Endothelial cell of umbilical vein (primary cell): ENCODE data around the gene GOLPH3.

Experiments used
- MAX ChIP-seq: IDR thresholded peaks from 2 replicates; pipeline ENCODE4 v1.6.1; 2011; ENCODE audit not compliant: insufficient read depth, insufficient read length
- POLR2A ChIP-seq: IDR thresholded peaks from 2 replicates; pipeline ENCODE4 v1.6.1; 2012; ENCODE audit warnings: low read depth, mild to moderate bottlenecking, control low read depth, low read length
- TF ChIP-seq, protein P1 (sequence below), 2 donors: IDR thresholded peaks; 1 replicate in 1 of 2; 2 replicates in 1 of 2; pipeline ENCODE4 v1.5.1; 2011; ENCODE audit warnings: low read length in 2 of 2, mild to moderate bottlenecking in 2 of 2, moderate library complexity in 2 of 2, control low read depth in 1 of 2, inconsistent platforms in 1 of 2, low read depth in 1 of 2; ENCODE audit not compliant: insufficient read depth in 1 of 2; ENCODE audit errors: extremely low read depth in 1 of 2

DNA sequence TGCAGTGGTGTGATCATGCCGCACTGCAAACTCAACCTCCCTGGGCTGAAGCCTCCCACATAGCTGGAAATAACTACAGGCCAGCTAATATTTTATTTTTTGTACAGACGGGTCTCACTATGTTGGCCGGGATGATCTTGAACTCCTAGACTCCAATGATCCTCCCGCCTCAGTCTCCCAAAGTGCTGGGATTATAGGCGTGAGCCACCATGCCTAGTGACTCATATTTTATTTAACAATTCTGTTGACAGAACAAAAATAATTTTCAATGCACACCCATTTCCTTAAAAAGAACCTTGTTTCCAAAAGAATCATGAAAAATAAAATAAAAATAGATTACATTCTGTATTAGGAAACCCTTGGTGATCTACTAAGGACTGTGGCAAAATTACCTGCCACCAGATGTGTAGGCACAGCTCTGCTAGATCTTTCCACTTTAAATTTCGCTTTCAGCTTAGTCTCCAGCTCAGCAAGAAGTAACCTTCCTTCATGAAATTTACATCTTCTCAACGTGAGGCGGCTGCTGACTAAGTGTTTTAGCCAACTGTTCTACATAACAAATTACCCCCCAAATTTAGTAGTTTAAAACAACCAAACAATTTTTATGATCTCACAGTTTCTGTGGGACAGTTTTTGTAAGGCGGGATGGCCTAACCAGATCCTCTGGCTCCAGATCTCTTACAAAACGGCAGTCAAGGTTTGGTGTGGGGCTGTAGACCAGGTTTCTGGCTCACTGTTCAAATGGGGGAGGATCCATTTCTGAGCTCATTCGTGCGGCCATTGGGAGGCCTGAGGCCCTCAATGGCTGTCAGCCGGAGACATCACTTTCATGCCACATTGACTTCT is 32.6 kb upstream of the GOLPH3 start:
- TF ChIP-seq POLR2A (no peak), MAX (no peak)
- TF ChIP-seq, protein P1, sequence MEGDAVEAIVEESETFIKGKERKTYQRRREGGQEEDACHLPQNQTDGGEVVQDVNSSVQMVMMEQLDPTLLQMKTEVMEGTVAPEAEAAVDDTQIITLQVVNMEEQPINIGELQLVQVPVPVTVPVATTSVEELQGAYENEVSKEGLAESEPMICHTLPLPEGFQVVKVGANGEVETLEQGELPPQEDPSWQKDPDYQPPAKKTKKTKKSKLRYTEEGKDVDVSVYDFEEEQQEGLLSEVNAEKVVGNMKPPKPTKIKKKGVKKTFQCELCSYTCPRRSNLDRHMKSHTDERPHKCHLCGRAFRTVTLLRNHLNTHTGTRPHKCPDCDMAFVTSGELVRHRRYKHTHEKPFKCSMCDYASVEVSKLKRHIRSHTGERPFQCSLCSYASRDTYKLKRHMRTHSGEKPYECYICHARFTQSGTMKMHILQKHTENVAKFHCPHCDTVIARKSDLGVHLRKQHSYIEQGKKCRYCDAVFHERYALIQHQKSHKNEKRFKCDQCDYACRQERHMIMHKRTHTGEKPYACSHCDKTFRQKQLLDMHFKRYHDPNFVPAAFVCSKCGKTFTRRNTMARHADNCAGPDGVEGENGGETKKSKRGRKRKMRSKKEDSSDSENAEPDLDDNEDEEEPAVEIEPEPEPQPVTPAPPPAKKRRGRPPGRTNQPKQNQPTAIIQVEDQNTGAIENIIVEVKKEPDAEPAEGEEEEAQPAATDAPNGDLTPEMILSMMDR (IDR thresholded peaks at IDR 0.05; ENCODE audit: extremely low read depth in 1 of 2, insufficient read depth in 1 of 2, low read depth in 1 of 2, low read length in 2 of 2), result no peak
